Raji (cell line): Measurements from ENCODE around the gene CNIH3.

Experiments
- POLR2A ChIP-seq: IDR thresholded peaks from 2 replicates; pipeline ENCODE4 v1.6.1; 2011; ENCODE audit warnings: low read depth, low read length, control low read depth; ENCODE audit not compliant: insufficient read depth

Gene CNIH3

DNA sequence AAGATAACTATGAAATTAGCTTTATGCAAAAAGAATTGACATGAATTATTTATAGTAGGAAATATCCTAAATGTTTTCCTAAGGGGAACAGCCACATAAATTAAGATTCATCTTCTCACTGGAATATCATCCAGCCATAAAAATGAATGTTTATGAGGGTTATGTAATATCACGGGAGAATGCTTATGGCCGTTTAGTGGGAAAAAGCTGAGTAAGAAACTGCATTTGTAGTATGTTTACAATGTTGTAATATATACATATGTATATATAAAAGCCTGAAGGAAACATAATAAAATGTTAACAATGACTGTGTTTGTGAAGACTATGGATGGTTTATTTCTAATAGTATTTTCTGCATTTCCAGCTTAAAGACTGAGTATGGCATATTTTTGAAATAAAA, 161.1 kb downstream of the CNIH3 start:
- TF ChIP-seq POLR2A, result no peak

DNA sequence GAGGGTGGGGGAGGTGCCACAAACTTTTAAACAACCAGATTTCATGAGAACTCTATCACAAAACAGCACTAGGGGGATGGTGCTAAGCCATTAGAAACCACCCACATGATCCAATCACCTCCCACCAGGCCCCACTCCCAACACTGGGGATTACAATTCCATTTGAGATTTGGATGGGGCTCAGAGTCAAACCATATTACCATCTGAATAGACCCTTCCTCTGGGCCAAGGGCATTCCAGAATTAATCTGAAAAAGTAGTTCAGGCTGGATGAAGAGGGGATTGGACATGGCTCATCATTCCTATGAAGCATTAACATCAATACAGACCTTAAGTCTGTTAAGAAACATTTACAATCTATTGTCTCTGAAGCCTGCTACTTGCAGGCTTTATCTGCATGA, 163.4 kb downstream of the CNIH3 start:
- no peak for TF ChIP-seq POLR2A

DNA sequence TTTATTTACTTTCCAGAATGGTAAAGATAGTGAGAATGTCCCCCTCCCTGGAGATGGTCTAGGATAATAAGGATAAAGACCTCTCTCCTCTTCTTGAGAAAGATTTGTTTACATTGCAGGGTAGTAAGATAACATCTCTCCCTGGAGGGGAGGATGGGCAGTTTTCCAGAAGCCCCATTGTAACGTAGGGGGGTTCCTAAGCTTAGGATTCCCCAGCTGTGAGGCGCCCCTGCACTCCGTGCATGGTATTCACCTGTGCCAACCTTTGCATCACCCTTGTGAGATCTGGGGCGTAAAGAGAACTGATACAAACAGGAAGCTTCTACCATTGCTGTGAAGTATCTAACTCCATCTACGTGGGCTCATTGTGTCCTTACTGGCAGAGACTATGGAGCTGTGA, 164.6 kb downstream of the CNIH3 start:
- no peak for TF ChIP-seq POLR2A

DNA sequence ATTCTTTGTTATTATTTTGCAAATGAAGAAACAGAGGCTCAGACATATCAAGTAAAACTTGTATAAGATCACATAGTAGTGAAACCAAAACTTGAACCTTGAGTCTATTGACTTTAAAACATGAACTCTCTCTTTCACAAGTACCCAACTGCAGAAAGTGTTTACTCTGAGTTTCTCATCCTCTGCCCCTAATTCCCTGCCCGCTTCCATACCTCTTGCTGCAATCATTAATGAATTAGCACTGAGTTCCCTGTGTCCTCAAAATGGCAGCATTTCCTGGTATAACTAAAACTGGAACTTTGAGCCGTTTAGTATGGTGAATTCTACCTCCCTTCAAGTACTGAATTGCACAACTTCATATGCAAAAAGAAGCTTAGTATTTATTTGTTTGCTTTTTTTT, 165.7 kb downstream of the CNIH3 start:
- TF ChIP-seq POLR2A, result no peak

DNA sequence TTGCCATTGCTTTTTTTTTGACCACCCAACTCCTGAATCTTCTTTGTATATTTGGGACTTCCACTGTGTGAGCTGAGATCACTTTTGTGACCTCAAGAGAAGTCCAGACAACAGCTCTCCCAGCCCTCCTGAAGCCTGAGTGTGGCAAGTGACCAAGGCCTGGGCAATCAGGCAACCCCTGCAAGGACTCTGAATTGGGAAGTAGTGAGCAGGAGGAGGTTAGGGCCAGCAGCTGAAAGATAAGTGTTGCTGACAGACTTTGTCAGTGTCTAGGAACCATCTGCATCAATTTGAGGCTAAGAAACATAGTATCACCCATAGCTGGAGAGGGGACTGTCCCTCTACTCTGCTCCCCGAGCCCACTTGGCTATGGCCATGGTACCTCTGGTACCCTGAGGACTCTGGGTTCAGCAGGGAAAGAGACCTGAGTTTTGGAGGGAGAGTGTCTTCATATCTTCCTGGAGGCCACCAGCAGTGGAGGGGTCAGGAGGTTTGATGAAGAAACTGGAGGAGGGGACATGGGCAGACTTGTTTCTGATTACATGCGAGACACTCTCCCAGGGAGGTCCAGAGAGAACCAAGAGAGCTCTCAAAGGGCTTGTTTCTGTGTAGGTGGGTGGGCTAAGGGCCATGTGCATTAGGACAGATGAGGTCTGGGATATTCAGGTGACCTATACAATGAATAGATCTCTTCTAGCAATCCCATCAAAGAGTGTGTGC, 166.3 kb downstream of the CNIH3 start:
- TF ChIP-seq POLR2A, result no peak

DNA sequence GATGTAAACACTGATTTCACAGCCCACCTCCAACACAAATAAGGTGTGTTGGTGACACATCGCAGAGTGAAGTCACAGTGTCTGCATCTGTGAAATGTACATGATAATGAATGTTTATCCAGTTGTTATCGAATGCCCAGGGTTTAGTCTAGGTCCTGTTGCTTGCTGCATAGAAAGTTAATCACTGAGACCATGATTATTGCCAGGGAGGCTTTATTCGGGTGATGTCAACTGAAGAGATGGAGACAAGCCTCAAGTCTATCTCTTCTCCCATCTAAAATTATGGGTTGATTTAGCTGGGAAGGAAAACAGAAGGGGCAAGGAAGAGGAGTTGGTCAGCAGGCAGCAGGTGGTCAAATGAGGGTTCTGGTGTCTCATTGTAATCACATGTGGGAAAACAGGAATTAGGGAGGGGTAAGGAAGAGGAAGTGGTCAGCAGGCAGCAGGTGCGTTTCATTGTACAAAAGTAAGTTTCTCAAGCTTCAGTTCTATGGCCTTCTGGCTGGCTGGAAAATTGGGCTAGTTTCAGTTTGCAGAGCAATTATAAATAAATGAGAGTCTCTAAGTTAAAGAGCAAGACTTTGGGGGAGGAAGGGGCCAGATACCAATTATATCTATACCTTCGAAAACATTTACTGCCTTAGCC, 167.0 kb downstream of the CNIH3 start:
- TF ChIP-seq POLR2A, result no peak

DNA sequence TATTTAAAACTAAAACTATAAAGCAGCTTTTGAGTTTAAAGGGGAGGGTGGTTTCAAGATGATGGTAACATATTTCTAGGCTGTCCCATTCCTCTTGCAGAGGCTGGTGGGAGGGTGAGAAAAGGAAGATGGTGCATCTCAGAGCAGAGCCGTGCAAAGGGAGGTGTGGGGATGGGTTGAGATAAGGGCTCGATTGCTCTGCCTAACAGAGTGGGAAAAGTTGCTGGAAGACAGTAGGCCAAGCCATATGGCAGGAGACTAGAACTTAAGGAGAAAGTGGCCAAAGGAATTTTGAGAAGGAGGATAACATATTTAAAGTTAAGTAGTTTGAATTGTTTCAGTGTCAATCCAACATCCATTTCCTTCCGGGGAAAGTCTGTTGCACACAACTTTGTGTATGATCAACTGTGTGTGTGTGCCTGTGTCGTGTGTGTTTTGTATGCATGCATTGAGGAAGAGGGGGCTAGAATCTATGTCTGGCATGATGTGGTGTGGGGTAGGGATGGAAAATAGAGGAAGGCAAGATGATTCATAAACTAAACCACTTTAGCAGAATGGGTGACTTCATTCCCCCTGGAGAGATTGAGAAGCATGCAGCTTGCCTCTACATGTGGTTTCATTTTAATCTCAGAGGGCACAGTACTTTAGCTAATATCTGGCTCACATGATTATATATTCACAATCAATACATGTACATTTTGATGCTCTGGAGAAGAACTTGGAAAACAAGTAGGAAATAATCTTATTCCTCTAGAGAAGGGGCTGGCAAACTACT, 168.3 kb downstream of the CNIH3 start:
- no peak for TF ChIP-seq POLR2A

DNA sequence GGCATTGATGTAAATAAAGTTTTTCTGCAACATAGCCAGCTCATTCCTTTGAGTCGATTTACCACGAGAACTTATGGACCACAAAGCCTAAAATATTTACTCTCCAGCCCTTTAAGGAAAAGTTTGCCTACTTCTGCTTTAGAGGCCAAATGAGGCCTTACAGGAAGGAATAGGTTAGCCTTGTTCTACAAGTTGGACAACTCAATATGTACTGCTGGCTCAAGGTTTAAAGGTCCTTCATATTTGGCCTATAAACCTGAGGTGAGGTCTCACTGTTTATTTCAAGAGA, 168.9 kb downstream of the CNIH3 start:
- no peak for TF ChIP-seq POLR2A

DNA sequence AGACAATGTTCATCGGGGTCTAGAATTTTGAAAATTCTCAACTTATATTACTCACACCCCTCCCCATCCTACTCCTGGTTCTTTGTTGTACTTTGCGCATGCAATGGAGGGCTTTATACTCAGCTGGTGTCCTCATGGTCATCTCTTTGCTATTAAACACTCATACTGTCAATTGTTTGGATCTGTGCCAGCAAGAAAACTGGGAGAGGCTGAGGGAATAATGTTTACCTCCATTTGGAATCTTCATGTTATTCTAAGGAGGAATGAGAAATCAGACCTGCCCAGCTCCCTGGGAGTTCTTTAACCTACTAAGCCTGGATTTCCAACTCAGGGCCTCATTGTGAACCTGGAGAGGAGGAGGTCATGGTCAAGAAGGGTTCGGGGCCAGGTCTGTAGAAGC, 169.5 kb downstream of the CNIH3 start:
- TF ChIP-seq POLR2A, result no peak

DNA sequence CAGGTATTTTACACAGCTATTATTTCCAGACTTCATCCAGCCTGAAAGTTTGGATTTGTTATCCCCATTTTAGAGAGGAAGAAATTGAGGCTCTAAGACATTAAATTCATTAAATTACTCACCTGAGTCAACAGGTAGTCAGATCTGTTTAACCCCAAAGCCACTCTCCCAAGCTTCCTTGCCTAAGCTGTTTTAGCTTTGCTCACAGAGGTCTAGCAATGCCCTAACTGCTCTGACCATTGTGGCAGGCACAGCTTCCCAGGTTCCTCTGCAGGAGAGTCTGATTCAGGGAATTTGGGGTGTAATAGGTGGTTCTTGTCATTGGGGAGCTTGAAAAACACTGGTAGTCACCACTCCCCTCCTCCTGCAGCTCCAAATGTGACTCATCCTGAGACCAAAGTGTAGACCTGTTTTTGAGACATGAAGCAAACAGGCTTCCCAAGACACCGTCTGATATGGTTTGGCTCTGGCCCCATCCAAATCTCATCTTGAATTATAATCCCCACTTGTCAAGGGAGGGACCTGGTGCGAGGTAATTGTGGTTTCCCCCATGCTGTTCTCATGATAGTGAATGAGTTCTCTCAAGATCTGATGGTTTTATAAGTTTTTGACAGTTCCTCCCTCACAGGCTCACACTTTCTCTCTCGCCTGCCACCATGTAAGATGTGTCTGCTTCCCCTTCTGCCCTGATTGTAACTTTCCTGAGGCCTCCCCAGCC, 170.6 kb downstream of the CNIH3 start:
- TF ChIP-seq POLR2A, result no peak

DNA sequence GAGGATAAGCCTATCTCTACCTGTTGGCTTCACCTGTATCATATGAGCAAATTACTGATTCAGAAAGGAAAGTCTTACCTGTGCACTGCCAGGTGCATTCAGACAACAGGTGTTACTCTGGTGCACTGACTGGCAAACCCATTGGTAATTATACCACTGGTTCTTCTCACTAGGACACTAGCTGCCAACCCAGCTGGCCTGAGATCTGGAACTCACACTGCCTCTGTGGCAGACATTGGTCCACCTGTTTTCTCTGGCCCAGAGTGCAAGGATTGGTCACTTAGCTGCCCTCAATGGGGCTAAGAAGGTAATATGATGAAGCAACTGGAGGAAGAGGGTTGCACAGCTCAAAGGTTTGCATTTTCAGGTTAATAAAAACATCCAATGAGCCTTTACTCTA, 173.2 kb downstream of the CNIH3 start:
- no peak for TF ChIP-seq POLR2A
